ENCODE data around the gene MAP4.

DNA sequence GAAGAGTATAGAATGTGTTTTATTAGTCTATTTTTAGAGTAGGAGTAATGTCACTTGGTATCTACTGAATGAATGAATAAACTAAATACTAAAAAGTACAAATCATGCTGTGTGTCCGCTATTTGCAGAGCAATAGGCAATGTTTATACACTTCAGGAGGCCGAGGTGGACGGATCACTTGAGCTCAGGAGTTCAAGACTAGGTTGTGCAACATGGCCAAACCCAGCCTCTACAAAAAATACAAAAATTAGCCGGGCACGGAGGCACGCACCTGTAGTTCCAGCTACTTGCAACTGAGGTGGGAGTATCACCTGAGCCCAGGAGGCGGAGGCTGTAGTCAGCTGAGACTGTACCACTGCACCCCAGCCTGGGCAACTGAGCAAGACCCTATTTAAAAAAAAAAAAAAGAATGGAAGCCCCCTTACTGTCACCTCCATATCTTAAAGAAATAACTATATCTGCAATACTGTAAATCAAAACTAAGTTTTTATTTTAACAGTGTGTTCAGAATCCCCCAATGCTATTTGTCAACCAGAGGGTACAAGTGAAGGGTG lies 114.9 kb downstream of the MAP4 start:
- TF ChIP-seq ZBTB7A (IDR thresholded peaks at IDR 0.05; ENCODE audit: low read depth) (no peak), CREB1 (IDR thresholded peaks at IDR 0.05; ENCODE audit: low read depth) (no peak)

All from Ishikawa (cell line).